Neural cell (in vitro differentiated cells): ENCODE results near the gene TGFA. TPM values are rescaled to one million over a fixed set of nuclear protein-coding genes. Genes with fewer than 3 reads are reported as not detected.

Source experiments
- H2AFZ ChIP-seq: fragments of 200-600, 300-800 bp; sonication (generic), shearing (Covaris generic); 2 replicates; pipeline ENCODE4 v1.6.0; 2014; ENCODE audit warnings: low read depth, mild to moderate bottlenecking, antibody characterized with exemption, low read length, moderate library complexity
- H3F3A ChIP-seq: fragments of 200-600 bp; shearing (Covaris generic); 2 replicates; pipeline ENCODE4 v1.6.1; 2016; ENCODE audit warnings: mild to moderate bottlenecking, moderate library complexity, mixed read lengths, antibody characterized with exemption, low read length; ENCODE audit not compliant: insufficient read depth, poor library complexity, severe bottlenecking
- H3K27ac ChIP-seq: fragments of 200-600, 300-800 bp; sonication (generic), shearing (Covaris generic); 2 replicates; pipeline ENCODE4 v1.5.1; 2014; ENCODE audit warnings: mild to moderate bottlenecking, low read length, moderate library complexity
- H3K27me3 ChIP-seq: fragments of 300-800, 200-600 bp; sonication (generic), shearing (Covaris generic); 2 replicates; pipeline ENCODE4 v1.6.0; 2014; ENCODE audit warnings: mild to moderate bottlenecking, low read depth, low read length, moderate library complexity; ENCODE audit not compliant: insufficient read depth
- H3K36me3 ChIP-seq: fragments of 300-800, 200-600 bp; sonication (generic), shearing (Covaris generic); 2 replicates; pipeline ENCODE4 v1.5.1; 2014; ENCODE audit warnings: mild to moderate bottlenecking, antibody characterized with exemption, low read length, moderate library complexity; ENCODE audit not compliant: insufficient read depth
- H3K4me2 ChIP-seq: fragments of 300-800, 200-600 bp; sonication (generic), shearing (Covaris generic); 2 replicates; pipeline ENCODE4 v1.6.0; 2014; ENCODE audit warnings: mild to moderate bottlenecking, low read length
- H3K4me3 ChIP-seq: fragments of 300-800, 200-600 bp; sonication (generic), shearing (Covaris generic); 2 replicates; pipeline ENCODE4 v1.5.1; 2014; ENCODE audit warnings: mild to moderate bottlenecking, low read length, moderate library complexity
- H3K79me2 ChIP-seq: fragments of 200-600 bp; shearing (Covaris generic); replicated peaks from 2 replicates; pipeline ENCODE4 v1.6.0; 2014; ENCODE audit warnings: mild to moderate bottlenecking, low read length, moderate library complexity; ENCODE audit not compliant: insufficient read depth
- H3K9ac ChIP-seq: fragments of 300-800, 200-600 bp; sonication (generic), shearing (Covaris generic); 2 replicates; pipeline ENCODE4 v1.6.1; 2016; ENCODE audit warnings: mild to moderate bottlenecking, low read length, mixed read lengths
- H3K9me2 ChIP-seq: fragments of 200-600 bp; shearing (Covaris generic); 2 replicates; pipeline ENCODE4 v1.6.1; 2016; ENCODE audit warnings: mild to moderate bottlenecking, low read length, mixed read lengths; ENCODE audit not compliant: insufficient read depth
- H3K9me3 ChIP-seq: fragments of 200-600, 300-800 bp; sonication (generic), shearing (Covaris generic); 2 replicates; pipeline ENCODE4 v1.6.1; 2016; ENCODE audit warnings: mild to moderate bottlenecking, mixed run types, low read length, moderate library complexity, mixed read lengths
- H4K20me1 ChIP-seq: fragments of 200-600 bp; shearing (Covaris generic); 2 replicates; pipeline ENCODE4 v1.6.1; 2016; ENCODE audit warnings: mild to moderate bottlenecking, mixed run types; ENCODE audit not compliant: insufficient read depth
- CTCF ChIP-seq: fragments of 450-650 bp; IDR thresholded peaks from 2 replicates; pipeline ENCODE4 v1.5.1; 2014; ENCODE audit warnings: antibody characterized with exemption, mild to moderate bottlenecking, moderate library complexity; ENCODE audit not compliant: poor library complexity, severe bottlenecking
- EP300 ChIP-seq: fragments of 450-650 bp; conservative IDR thresholded peaks from 2 replicates; pipeline ENCODE4 v1.6.1; 2014; ENCODE audit warnings: antibody characterized with exemption, mild to moderate bottlenecking, moderate library complexity; ENCODE audit not compliant: poor library complexity, severe bottlenecking
- EZH2 ChIP-seq: fragments of 200-600, 300-800 bp; shearing (Covaris generic), sonication (generic); IDR thresholded peaks from 2 replicates; pipeline ENCODE4 v1.6.1; 2014; ENCODE audit warnings: antibody characterized with exemption, low read length, borderline replicate concordance, mild to moderate bottlenecking; ENCODE audit not compliant: insufficient read depth, poor library complexity, severe bottlenecking
- MXI1 ChIP-seq: fragments of 450-650 bp; conservative IDR thresholded peaks from 2 replicates; pipeline ENCODE4 v1.6.1; 2014; ENCODE audit warnings: antibody characterized with exemption, mild to moderate bottlenecking; ENCODE audit not compliant: poor library complexity, severe bottlenecking
- POLR2AphosphoS5 ChIP-seq: IDR thresholded peaks from 2 replicates; pipeline ENCODE4 v1.6.1; 2012
- RAD21 ChIP-seq: fragments of 450-650 bp; conservative IDR thresholded peaks from 2 replicates; pipeline ENCODE4 v1.6.1; 2014; ENCODE audit warnings: antibody characterized with exemption, mild to moderate bottlenecking, moderate library complexity
- REST ChIP-seq: IDR thresholded peaks from 2 replicates; pipeline ENCODE4 v1.6.1; 2012; ENCODE audit warnings: borderline replicate concordance
- SMC3 ChIP-seq: fragments of 450-650 bp; conservative IDR thresholded peaks from 2 replicates; pipeline ENCODE4 v1.6.1; 2014; ENCODE audit warnings: antibody characterized with exemption, mild to moderate bottlenecking, moderate library complexity; ENCODE audit not compliant: poor library complexity
- TAF1 ChIP-seq: IDR thresholded peaks from 2 replicates; pipeline ENCODE4 v1.6.1; 2012; ENCODE audit warnings: low read depth
- polyA plus RNA-seq: library from polyadenylated mRNA; depleted of rRNA; stranded (reverse); fragments of >200 nt; gene quantifications from 2 replicates; pipeline ENCODE4 v1.2.3, GENCODE V29; 2014

TGFA gene
- polyA plus RNA-seq, 1 donor from 2014 or later: 0.85 TPM

GRCh38 chr2:70450641-70451250 lies 102.9 kb downstream of the TGFA start:
- H3K9ac ChIP-seq: no peak overlapping the region
- no peaks in the 10 kb centered on the region for H3K27me3 ChIP-seq
- no peaks in the 10 kb centered on the region for H3K36me3 ChIP-seq
- H3K9me2 ChIP-seq: no peaks in the 10 kb centered on the region
- no peaks in the 10 kb centered on the region for H3K9me3 ChIP-seq
- H3F3A ChIP-seq: no peaks in the 10 kb centered on the region
- no peak overlapping the region for H3K4me3 ChIP-seq
- H3K27ac ChIP-seq: no peak overlapping the region
- no peak overlapping the region for H3K4me2 ChIP-seq
- no peaks in the 10 kb centered on the region for H4K20me1 ChIP-seq
- TF ChIP-seq RAD21 (no peak), REST (no peak)
- no peak overlapping the region for H2AFZ ChIP-seq
- no peaks in the 10 kb centered on the region for H3K79me2 ChIP-seq

GRCh38 chr2:70448041-70448440 lies 105.6 kb downstream of the TGFA start:
- H4K20me1 ChIP-seq: no peaks in the 10 kb centered on the region
- no peak overlapping the region for H3K4me3 ChIP-seq
- H3K27ac ChIP-seq: no peak overlapping the region

DNA sequence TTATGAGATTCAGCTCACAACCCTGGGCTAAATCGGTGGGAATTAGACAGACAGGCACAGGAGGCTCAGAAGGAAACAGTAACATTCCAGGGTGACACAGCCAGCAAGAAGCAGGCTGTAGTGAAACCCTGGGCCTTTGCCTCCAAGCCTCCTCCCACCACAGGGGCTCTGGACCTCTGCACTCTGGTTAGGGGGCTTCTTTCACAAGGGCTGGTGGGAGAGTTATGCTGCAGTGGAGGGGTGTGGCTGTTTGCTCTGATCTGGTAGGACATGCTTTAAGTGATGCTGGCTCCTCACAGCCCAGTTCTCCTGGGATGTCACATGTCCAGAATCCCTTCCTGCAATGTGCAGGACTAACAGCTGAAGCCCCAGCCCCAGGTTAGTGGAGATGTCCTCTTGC lies 109.9 kb downstream of the TGFA start:
- Histone ChIP-seq H3K9me2 (no peaks in the 10 kb centered on the region), H3F3A (no peaks in the 10 kb centered on the region), H4K20me1 (no peaks in the 10 kb centered on the region), H3K4me3 (no peak overlapping the region), H3K36me3 (no peaks in the 10 kb centered on the region), H3K4me2 (no peak overlapping the region), H2AFZ (no peak overlapping the region), H3K79me2 (no peaks in the 10 kb centered on the region), H3K27ac (no peak overlapping the region), H3K9ac (no peak overlapping the region), H3K9me3 (no peaks in the 10 kb centered on the region), H3K27me3 (no peaks in the 10 kb centered on the region)
- no peak for TF ChIP-seq CTCF
- TF ChIP-seq EZH2: no peak
- TF ChIP-seq RAD21: no peak
- no peak for TF ChIP-seq SMC3
- no peak for TF ChIP-seq MXI1
- no peak for TF ChIP-seq POLR2AphosphoS5
- no peak for TF ChIP-seq REST
- TF ChIP-seq TAF1: no peak
- TF ChIP-seq EP300: no peak

More at GRCh38 chr2:70448041-70448440, 105.6 kb downstream of the TGFA start:
- H3K9me2 ChIP-seq: no peaks in the 10 kb centered on the region
- no peaks in the 10 kb centered on the region for H3K9me3 ChIP-seq
- H3K36me3 ChIP-seq: no peaks in the 10 kb centered on the region
- no peak overlapping the region for H3K4me2 ChIP-seq
- no peak overlapping the region for H2AFZ ChIP-seq
- no peaks in the 10 kb centered on the region for H3K27me3 ChIP-seq
- no peaks in the 10 kb centered on the region for H3K79me2 ChIP-seq
- TF ChIP-seq SMC3: no peak
- no peak for TF ChIP-seq EZH2
- no peak overlapping the region for H3K9ac ChIP-seq
- no peaks in the 10 kb centered on the region for H3F3A ChIP-seq
